ENCODE data around the gene ADGRV1. TPM values are rescaled to one million over a fixed set of nuclear protein-coding genes. Genes with fewer than 3 reads are reported as not detected.
"Not testable (repeated sequence)": the region's sequence is repeated elsewhere in the genome, so short reads cannot be mapped to it uniquely, and the experiment has no call there.

ADGRV1 gene
- total RNA-seq, 1 donor from 2014 or later: 10.0 TPM

GRCh38 chr5:90618071-90618470 lies 59.5 kb downstream of the ADGRV1 start:
- Mint-ChIP-seq H3K4me3 (ENCODE audit: unreplicated experiment) (no peak overlapping the region), H3K36me3 (ENCODE audit: low read depth, unreplicated experiment) (no peaks in the 10 kb centered on the region), H3K4me1 (ENCODE audit: low read depth, unreplicated experiment) (peaks cover 2% of the 10 kb centered on the region), H3K27ac (ENCODE audit: unreplicated experiment) (no peak overlapping the region), H3K9me3 (ENCODE audit: unreplicated experiment) (no peaks in the 10 kb centered on the region), H3K27me3 (ENCODE audit: low read depth, unreplicated experiment) (no peaks in the 10 kb centered on the region)
- no peak for FAIRE-seq
- Histone ChIP-seq H3K27me3 (ENCODE audit: insufficient read depth, low read length) (no peaks in the 10 kb centered on the region), H3K9me3 (ENCODE audit: insufficient read depth, low read depth, low read length) (no peaks in the 10 kb centered on the region), H3K4me3 (ENCODE audit: insufficient read depth, low read depth, low read length) (no peak overlapping the region), H2AFZ (ENCODE audit: low read depth, low read length) (no peak overlapping the region), H3K36me3 (ENCODE audit: insufficient read depth, low read length) (no peaks in the 10 kb centered on the region), H3K4me2 (ENCODE audit: low read length) (no peak overlapping the region), H3K27ac (ENCODE audit: low read depth, low read length) (no peak overlapping the region), H3K79me2 (ENCODE audit: insufficient read depth, low read length) (no peaks in the 10 kb centered on the region), H3K9ac (ENCODE audit: low read length) (no peak overlapping the region), H4K20me1 (ENCODE audit: insufficient read depth, low read length) (no peaks in the 10 kb centered on the region), H3K4me1 (ENCODE audit: insufficient read depth, low read length) (peaks cover 3% of the 10 kb centered on the region)
- no peak for TF ChIP-seq CTCF (IDR thresholded peaks at IDR 0.05; ENCODE audit: insufficient read depth, low read depth, low read length)
- TF ChIP-seq EZH2 (IDR thresholded peaks at IDR 0.05; ENCODE audit: insufficient read depth, low read length): no peak
- DNase-seq (ENCODE audit: low read depth): no peak

GRCh38 chr5:90619762-90620161 lies 61.2 kb downstream of the ADGRV1 start:
- H3K27me3 ChIP-seq (ENCODE audit: insufficient read depth, low read length); H3K36me3 Mint-ChIP-seq (ENCODE audit: low read depth, unreplicated experiment); H3K9me3 Mint-ChIP-seq (ENCODE audit: unreplicated experiment); H3K27ac ChIP-seq (ENCODE audit: low read depth, low read length); H3K4me3 Mint-ChIP-seq (ENCODE audit: unreplicated experiment); H3K9ac ChIP-seq (ENCODE audit: low read length); H3K4me1 ChIP-seq (ENCODE audit: insufficient read depth, low read length); H4K20me1 ChIP-seq (ENCODE audit: insufficient read depth, low read length); FAIRE-seq; DNase-seq (ENCODE audit: low read depth); H2AFZ ChIP-seq (ENCODE audit: low read depth, low read length); H3K4me2 ChIP-seq (ENCODE audit: low read length); H3K27me3 Mint-ChIP-seq (ENCODE audit: low read depth, unreplicated experiment); H3K36me3 ChIP-seq (ENCODE audit: insufficient read depth, low read length); H3K79me2 ChIP-seq (ENCODE audit: insufficient read depth, low read length); H3K4me1 Mint-ChIP-seq (ENCODE audit: low read depth, unreplicated experiment); H3K4me3 ChIP-seq (ENCODE audit: insufficient read depth, low read depth, low read length); H3K27ac Mint-ChIP-seq (ENCODE audit: unreplicated experiment); H3K9me3 ChIP-seq (ENCODE audit: insufficient read depth, low read depth, low read length): not testable (repeated sequence)

GRCh38 chr5:90621848-90622247 lies 63.3 kb downstream of the ADGRV1 start:
- Histone ChIP-seq H3K36me3 (ENCODE audit: insufficient read depth, low read length) (no peaks in the 10 kb centered on the region), H3K4me1 (ENCODE audit: insufficient read depth, low read length) (no peaks in the 10 kb centered on the region), H2AFZ (ENCODE audit: low read depth, low read length) (no peak overlapping the region), H3K9ac (ENCODE audit: low read length) (no peak overlapping the region), H3K27ac (ENCODE audit: low read depth, low read length) (no peak overlapping the region), H3K9me3 (ENCODE audit: insufficient read depth, low read depth, low read length) (no peaks in the 10 kb centered on the region), H4K20me1 (ENCODE audit: insufficient read depth, low read length) (no peaks in the 10 kb centered on the region), H3K79me2 (ENCODE audit: insufficient read depth, low read length) (no peaks in the 10 kb centered on the region), H3K4me2 (ENCODE audit: low read length) (no peak overlapping the region), H3K27me3 (ENCODE audit: insufficient read depth, low read length) (no peaks in the 10 kb centered on the region), H3K4me3 (ENCODE audit: insufficient read depth, low read depth, low read length) (no peak overlapping the region)
- FAIRE-seq: no peak
- Mint-ChIP-seq H3K36me3 (ENCODE audit: low read depth, unreplicated experiment) (no peaks in the 10 kb centered on the region), H3K4me1 (ENCODE audit: low read depth, unreplicated experiment) (no peaks in the 10 kb centered on the region), H3K4me3 (ENCODE audit: unreplicated experiment) (no peak overlapping the region), H3K9me3 (ENCODE audit: unreplicated experiment) (no peaks in the 10 kb centered on the region), H3K27ac (ENCODE audit: unreplicated experiment) (no peak overlapping the region), H3K27me3 (ENCODE audit: low read depth, unreplicated experiment) (no peaks in the 10 kb centered on the region)
- TF ChIP-seq EZH2 (IDR thresholded peaks at IDR 0.05; ENCODE audit: insufficient read depth, low read length) (no peak), CTCF (IDR thresholded peaks at IDR 0.05; ENCODE audit: insufficient read depth, low read depth, low read length) (no peak)
- DNase-seq (ENCODE audit: low read depth): no peak
